Endothelial cell of umbilical vein (primary cell): Measurements from ENCODE around the gene CAV1. TPM values are rescaled to one million over a fixed set of nuclear protein-coding genes. Genes with fewer than 3 reads are reported as not detected.
A peak's percentile ranks its signal among the peaks of the same experiment; 100 is the strongest.

ENCODE experiments used
- BruUV-seq: library from RNA; stranded (reverse); fragments of 400-500 nt; replicated peaks from 2 replicates; lab custom pipeline; 2021; lab: Mats Ljungman, UMichigan
- CTCF ChIA-PET: fragments of 300-600, 350-600 bp; sonication (Branson Sonifier 250); formaldehyde crosslinking; loops from one replicate; lab custom pipeline; 2021; ENCODE audit warnings: antibody characterized with exemption, inconsistent platforms; lab: Charles Lee
- POLR2A ChIA-PET: fragments of 300-600, 350-600 bp; sonication (Branson Sonifier 250); formaldehyde crosslinking; loops from one replicate; lab custom pipeline; 2021; ENCODE audit warnings: antibody characterized with exemption, inconsistent platforms; lab: Charles Lee
- DNase-seq: peaks from one replicate; pipeline ENCODE4 v3.0.0-alpha.2; 2011; ENCODE audit warnings: low read depth, low spot score
- FAIRE-seq: peaks from 2 replicates; lab custom pipeline; 2011; peaks lifted over from hg19 to GRCh38; lab: Jason Lieb, UNC
- H2AFZ ChIP-seq: 2 replicates; pipeline ENCODE4 v1.6.0; 2012; ENCODE audit warnings: low read depth, low read length, control low read depth, inconsistent platforms
- H3K27ac ChIP-seq: 2 replicates; pipeline ENCODE4 v1.5.1; 2011; ENCODE audit warnings: low read depth, mild to moderate bottlenecking, control low read depth, low read length, moderate library complexity; ENCODE audit not compliant: insufficient read depth
- H3K27me3 ChIP-seq, 2 experiments: 2 replicates each; pipeline versions ENCODE4 v1.6.0 to v1.6.1; 2011; ENCODE audit warnings: low read length in 2 of 2, mixed read lengths in 1 of 2; ENCODE audit not compliant: control insufficient read depth in 2 of 2, insufficient read depth in 2 of 2
- H3K36me3 ChIP-seq, 2 experiments: 2 replicates in 1 of 2; 3 replicates in 1 of 2; pipeline ENCODE4 v1.5.1; 2011; ENCODE audit warnings: low read length in 2 of 2, mild to moderate bottlenecking in 1 of 2, moderate library complexity in 1 of 2; ENCODE audit not compliant: control insufficient read depth in 2 of 2, insufficient read depth in 2 of 2; ENCODE audit errors: extremely low read depth in 1 of 2
- H3K4me1 ChIP-seq: 3 replicates; pipeline ENCODE4 v1.5.1; 2011; ENCODE audit warnings: mild to moderate bottlenecking, low read length; ENCODE audit not compliant: control insufficient read depth, insufficient read depth; ENCODE audit errors: extremely low read depth
- H3K4me2 ChIP-seq: 2 replicates; pipeline ENCODE4 v1.6.1; 2011; ENCODE audit warnings: low read length, control low read depth, mixed read lengths; ENCODE audit not compliant: insufficient read depth
- H3K4me3 ChIP-seq, 3 experiments: fragments of 200-600 bp in 1 of 3; sonication (generic), shearing (Covaris generic) in 1 of 3; replicated peaks in 1 of 3; 2 replicates each; pipeline ENCODE4 v1.5.1; 2011 to 2016; ENCODE audit warnings: control low read depth in 3 of 3, low read length in 3 of 3, mild to moderate bottlenecking in 2 of 3, inconsistent platforms in 1 of 3, low read depth in 1 of 3, moderate library complexity in 1 of 3; ENCODE audit not compliant: insufficient read depth in 1 of 3
- H3K79me2 ChIP-seq: 2 replicates; pipeline ENCODE4 v1.6.0; 2012; ENCODE audit warnings: low read length, inconsistent platforms; ENCODE audit not compliant: control insufficient read depth, insufficient read depth
- H3K9ac ChIP-seq: replicated peaks from 2 replicates; pipeline ENCODE3; 2011; ENCODE audit warnings: low read length, control low read depth; ENCODE audit not compliant: insufficient read depth; ENCODE audit errors: extremely low read depth
- H3K9me1 ChIP-seq: replicated peaks from 3 replicates; pipeline ENCODE4 v1.6.0; 2011; ENCODE audit warnings: mild to moderate bottlenecking, low read length; ENCODE audit not compliant: control insufficient read depth, insufficient read depth; ENCODE audit errors: extremely low read depth
- H3K9me3 ChIP-seq: replicated peaks from 2 replicates; pipeline ENCODE4 v1.5.1; 2012; ENCODE audit warnings: low read length, inconsistent platforms; ENCODE audit not compliant: control insufficient read depth, insufficient read depth
- H4K20me1 ChIP-seq: replicated peaks from 2 replicates; pipeline ENCODE3; 2011; ENCODE audit warnings: mild to moderate bottlenecking, low read length; ENCODE audit not compliant: control insufficient read depth, insufficient read depth; ENCODE audit errors: extremely low read depth
- CTCF ChIP-seq, 2 donors: IDR thresholded peaks; 1 replicate in 1 of 2; 2 replicates in 1 of 2; pipeline ENCODE4 v1.5.1; 2011; ENCODE audit warnings: low read length in 2 of 2, mild to moderate bottlenecking in 2 of 2, moderate library complexity in 2 of 2, control low read depth in 1 of 2, inconsistent platforms in 1 of 2, low read depth in 1 of 2; ENCODE audit not compliant: insufficient read depth in 1 of 2; ENCODE audit errors: extremely low read depth in 1 of 2
- EZH2 ChIP-seq: IDR thresholded peaks from 2 replicates; pipeline ENCODE4 v1.6.1; 2012; ENCODE audit warnings: borderline replicate concordance, low read depth, mild to moderate bottlenecking, moderate library complexity, low read length, inconsistent platforms; ENCODE audit not compliant: severe bottlenecking
- FOS ChIP-seq: IDR thresholded peaks from 2 replicates; pipeline ENCODE4 v1.6.1; 2011; ENCODE audit warnings: mild to moderate bottlenecking, low read length, moderate library complexity, borderline replicate concordance; ENCODE audit not compliant: insufficient read depth
- JUN ChIP-seq: IDR thresholded peaks from 2 replicates; pipeline ENCODE4 v1.6.1; 2011; ENCODE audit warnings: borderline replicate concordance, low read depth; ENCODE audit not compliant: insufficient read length, insufficient read depth
- MAX ChIP-seq: IDR thresholded peaks from 2 replicates; pipeline ENCODE4 v1.6.1; 2011; ENCODE audit not compliant: insufficient read depth, insufficient read length
- POLR2A ChIP-seq: IDR thresholded peaks from 2 replicates; pipeline ENCODE4 v1.6.1; 2012; ENCODE audit warnings: low read depth, mild to moderate bottlenecking, control low read depth, low read length
- dilution Hi-C: fragments of 300-500 bp; cut with MboI; formaldehyde crosslinking; loops from one replicate; pipeline ENCODE4 v1.15.0; 2019; ENCODE audit warnings: low sequenced_read_pairs; ENCODE audit not compliant: extremely low pct_ligation_motif_present
- intact Hi-C: fragments of 100-400 bp; cut with micrococcal nuclease; formaldehyde crosslinking; loops from one replicate; pipeline ENCODE4 v1.10.0; 2022
- polyA plus RNA-seq, 4 experiments: library from polyadenylated mRNA; depleted of rRNA in 3 of 4; stranded (reverse) in 3 of 4; unstranded in 1 of 4; fragments of >200 nt; gene quantifications; 2 replicates each; pipeline versions ENCODE4 v1.2.1 to v1.2.3, GENCODE V29; 2011 to 2012; ENCODE audit warnings: missing spikeins in 1 of 4
- total RNA-seq: library from RNA; stranded (reverse); gene quantifications from 2 replicates; pipeline ENCODE4 v1.2.3, GENCODE V29; 2021

Gene CAV1
- total and polyA plus RNA-seq, 2 donors (not counting 3 experiments of a cell fraction or from before 2014, with no cell fraction given), result 1,483 to 3,129 TPM

- DNase-seq, result no peak
- Histone ChIP-seq H3K4me1 (peaks cover 54% of the 10 kb centered on the region), H3K9ac (peak overlapping the region; percentile 91), H3K4me2 (peak overlapping the region; percentile 99), H3K79me2 (no peaks in the 10 kb centered on the region), H4K20me1 (no peaks in the 10 kb centered on the region), H3K36me3 (peaks cover 0 to 3% of the 10 kb centered on the region in 2 experiments), H3K9me3 (no peaks in the 10 kb centered on the region), H3K27me3 (no peaks in the 10 kb centered on the region), H3K4me3 (peak overlapping the region in 2 of 3 experiments; percentile 32 to 70), H2AFZ (no peak overlapping the region), H3K27ac (peak overlapping the region; percentile 96), H3K9me1 (no peaks in the 10 kb centered on the region)
- intact Hi-C loops, result loop anchor here (1.0 kb wide), 7 partner anchors 10 to 185 kb away; no protein-coding TSS in a partner anchor
- no peak for FAIRE-seq
- POLR2A ChIA-PET, result interaction anchor here (0.9 to 1.5 kb wide), 3 partner anchors 10 to 16 kb away, joined by 3 to 8 read pairs (median 6); no protein-coding TSS in a partner anchor
- dilution Hi-C loops, result loop anchor here (25.0 kb wide), 2 partner anchors 175 to 250 kb away; no protein-coding TSS in a partner anchor
- TF ChIP-seq JUN (no peak), FOS (no peak), EZH2 (no peak), POLR2A (no peak), CTCF (IDR thresholded peaks at IDR 0.05; ENCODE audit: extremely low read depth in 1 of 2, insufficient read depth in 1 of 2, low read depth in 1 of 2, low read length in 2 of 2) (no peak), MAX (no peak)
- TSS peak; percentile 91 for BruUV-seq
- CTCF ChIA-PET, result interaction anchor here (0.9 to 2.6 kb wide), 6 partner anchors 10 to 158 kb away, joined by 3 to 13 read pairs (median 9); no protein-coding TSS in a partner anchor
Observed at GRCh38 chr7:116512520-116513188, 12.2 kb upstream of the CAV1 start.
